NCI-H146 (cell line): ENCODE data around the gene CHD2.

Source experiments
- DNase-seq: peaks from one replicate; lab custom pipeline; 2025; lab: John Stamatoyannopoulos, UW

Gene CHD2

DNA sequence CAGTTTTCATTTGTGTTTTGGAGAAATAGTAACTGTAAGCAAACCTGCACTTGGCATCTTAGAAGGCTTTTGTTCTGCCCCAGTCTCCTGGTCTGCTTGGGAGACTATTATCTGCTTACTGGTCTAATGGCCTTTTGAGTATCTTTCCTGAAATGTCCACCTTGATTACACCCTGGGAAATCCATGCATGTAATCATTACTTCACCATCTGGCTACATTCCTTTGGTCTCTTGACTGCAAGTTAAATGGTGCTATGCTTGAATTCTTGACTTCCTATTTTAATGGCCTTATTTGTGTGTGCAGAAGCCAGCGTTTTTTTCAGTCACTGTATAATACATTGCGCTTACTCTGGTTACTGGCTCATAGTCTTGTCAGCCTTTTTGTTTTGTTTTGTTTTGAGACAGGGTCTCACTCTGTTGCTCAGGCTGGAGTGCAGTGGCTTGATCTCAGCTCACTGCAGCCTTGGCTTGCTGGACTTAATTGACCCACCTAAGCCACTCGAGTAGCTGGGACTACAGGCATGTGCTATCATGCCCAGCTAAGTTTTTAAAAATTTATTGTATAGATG, 30.0 kb downstream of the CHD2 start:
- no peak for DNase-seq

DNA sequence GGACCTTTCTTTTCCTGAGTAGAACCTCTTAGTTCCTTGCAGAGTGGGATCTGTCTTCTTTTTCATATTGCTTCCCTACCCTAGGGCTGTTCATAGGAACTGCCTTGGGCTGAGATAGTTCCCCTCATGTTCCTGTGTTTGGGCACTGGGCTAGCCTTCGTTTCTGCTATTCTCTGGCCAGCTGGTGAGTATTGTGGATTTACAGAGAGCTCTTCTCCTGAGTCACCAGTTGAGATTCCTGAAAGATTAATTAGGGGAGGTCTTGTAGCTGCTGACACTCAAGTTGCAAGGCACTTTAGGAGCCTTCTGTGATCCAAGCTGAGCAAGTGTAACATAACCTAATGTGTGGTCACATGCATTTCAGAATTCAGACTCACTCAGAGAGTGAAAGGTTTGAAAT, 30.7 kb downstream of the CHD2 start:
- no peak for DNase-seq

DNA sequence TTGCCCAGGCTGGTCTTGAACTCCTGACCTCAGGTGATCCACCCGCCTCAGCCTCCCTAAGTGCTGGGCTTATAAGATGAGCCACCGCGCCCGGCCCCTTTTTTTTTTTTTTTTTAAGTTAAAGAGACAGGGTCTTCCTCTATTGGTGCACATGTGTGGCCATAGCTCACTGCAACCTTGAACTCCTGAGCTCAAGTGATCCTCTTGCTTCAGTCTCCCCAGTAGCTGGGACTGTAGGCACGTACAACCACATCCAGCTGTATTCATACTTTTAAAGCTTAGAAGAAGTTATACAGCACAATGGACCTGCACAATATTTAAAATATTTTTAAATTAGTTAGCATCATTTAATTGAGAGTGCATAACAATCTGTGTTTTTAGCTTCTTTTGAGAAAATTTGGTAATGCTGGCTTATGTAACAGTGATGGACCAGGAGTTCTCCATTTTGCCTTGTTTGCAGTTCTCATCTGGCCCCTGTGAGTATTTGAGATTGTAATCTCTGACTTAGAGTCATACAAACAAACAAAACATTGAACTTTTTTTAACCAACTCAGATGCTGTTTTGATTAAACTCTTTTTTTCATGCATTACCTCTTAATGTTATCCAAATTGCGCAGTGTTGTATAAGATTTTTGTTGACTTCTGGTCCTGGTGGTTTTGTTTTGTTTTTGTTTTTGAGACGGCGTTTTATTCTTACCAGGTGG, 33.0 kb downstream of the CHD2 start:
- DNase-seq, result no peak

DNA sequence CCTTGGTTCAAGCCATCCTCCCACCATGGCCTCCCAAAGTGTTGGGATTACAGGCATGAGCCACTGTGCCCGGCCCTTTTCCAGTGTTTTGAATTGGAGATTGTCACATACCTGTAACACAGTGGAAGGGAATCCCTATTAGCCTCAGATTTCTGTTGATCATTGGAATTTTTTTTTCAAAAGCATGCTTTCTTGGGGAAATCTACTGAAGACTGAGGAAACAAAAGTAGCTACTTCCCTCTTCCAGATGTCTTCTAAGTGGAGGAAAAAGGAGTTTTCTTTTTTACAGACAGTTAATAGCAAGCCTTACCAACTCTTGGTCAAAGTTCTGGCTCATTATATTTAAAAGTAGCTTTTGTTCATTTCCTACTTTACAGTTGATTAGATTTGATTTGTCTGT, 33.7 kb downstream of the CHD2 start:
- DNase-seq, result no peak

DNA sequence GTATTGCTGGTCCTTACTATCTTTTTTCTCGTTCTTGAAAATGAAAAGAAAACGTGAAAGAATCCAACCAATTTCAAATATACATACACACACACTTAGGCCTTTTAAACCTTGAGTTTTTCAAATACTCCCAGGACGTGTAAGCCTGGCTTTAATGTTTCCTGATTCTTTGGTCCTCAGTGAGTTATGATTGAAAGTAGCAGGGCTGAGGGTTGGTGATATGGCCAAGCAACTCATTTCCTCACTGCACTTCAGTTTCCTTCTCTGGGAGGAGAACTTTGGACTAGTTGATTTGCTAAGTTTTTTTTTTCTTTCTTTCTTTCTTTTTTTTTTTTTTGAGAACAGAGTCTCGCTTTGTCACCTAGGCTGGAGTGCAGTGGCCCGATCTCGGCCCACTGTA, 34.6 kb downstream of the CHD2 start:
- no peak for DNase-seq

DNA sequence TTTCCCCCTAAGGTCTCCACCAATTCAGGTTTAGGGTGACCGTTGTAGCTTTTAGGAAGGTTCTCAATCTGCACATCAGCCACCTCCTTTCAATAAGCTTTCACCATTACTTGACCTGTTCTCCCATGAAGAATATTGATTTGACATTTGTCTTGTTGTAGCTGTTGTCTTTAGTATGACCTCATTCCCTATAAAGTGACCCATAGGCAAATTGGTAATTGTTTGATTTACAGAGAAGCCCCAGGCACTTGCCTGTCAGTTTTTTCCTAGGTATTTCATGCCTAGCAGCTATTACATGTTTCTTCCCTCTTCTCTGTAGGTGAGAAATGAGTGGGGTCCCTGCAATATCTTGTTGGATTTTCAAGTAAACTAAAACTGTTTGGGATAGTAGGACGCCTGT, 36.0 kb downstream of the CHD2 start:
- DNase-seq, result peak; percentile 45

DNA sequence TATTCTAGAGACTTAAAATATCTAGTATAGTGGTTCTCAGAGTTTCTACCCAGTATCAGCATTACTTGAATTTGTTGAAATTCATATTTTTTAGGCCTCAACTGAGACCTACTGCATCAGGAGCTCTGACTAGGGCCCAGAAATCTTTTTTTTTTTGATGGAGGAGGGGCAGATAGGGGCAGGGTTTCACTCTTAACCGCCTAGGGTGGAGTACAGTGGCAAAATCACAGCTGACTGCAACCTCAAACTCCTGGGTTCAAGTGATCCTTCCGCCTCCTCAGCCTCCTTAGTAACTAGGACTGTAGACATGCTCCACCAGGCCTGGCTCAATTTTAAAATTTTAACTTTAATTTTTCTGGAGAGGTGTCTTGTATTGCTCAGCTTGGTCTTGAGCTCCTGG, 36.6 kb downstream of the CHD2 start:
- DNase-seq, result no peak

DNA sequence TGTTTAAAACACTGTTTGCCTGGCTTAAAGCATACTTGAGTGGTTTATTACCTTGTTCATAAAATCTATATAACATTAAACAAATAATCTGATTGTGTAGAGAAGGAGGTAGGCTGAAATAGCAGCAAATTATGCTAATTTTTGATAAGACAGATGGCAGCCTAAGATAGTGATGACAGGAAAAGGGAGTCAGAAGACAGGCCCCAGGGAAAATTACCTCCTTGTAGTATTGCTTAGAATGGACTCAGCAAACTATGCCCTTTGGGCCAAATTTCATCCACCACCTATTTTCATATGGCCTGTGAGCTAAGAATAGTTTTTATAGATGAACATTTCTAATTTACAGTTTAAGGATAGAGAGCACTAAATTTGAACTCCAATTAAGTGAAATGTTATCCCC, 37.8 kb downstream of the CHD2 start:
- DNase-seq, result no peak

DNA sequence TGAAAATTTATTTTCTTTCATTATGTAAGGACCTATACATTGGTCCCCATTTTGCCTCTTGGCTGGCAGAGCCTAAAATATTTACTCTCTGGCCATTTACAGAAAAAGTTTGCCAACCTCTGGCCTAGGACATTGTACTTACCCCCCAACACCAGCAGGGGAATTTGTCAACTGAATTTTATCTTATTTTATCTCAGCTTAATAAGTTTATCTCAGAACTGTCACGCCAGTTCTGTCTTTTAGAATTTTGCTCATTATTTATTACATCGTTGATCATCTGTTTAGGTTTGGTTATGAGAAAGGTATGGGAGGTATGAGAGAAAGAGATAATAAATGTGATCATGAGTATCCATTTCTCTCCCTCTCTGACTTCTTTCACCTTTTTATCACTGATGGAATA, 38.3 kb downstream of the CHD2 start:
- no peak for DNase-seq

DNA sequence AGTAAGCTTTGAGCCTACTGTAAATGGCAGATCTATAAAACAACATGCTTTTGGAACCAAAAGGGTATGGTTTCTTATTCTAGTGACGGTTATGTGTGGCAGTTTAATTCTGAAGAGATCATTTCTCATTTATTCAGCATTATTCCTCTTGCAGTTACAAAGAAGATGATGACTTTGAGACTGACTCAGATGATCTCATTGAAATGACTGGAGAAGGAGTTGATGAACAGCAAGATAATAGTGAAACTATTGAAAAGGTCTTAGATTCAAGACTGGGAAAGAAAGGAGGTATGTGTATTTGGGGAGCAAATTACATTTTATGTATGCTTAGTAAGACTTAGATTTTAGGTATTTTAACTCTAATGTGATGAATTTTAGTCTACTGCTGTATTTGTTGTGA, 41.5 kb downstream of the CHD2 start:
- DNase-seq, result no peak

DNA sequence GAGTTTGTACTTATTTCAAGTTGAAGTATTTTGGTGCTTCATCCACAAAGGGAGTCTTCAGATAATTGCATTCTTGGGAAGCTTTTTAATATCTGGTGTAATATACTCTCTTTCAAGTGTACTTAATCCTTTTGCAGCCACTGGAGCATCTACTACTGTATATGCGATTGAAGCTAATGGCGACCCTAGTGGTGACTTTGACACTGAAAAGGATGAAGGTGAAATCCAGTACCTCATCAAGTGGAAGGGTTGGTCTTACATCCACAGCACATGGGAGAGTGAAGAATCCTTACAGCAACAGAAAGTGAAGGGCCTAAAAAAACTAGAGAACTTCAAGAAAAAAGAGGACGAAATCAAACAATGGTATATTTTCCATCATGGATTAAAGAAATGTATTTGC, 42.6 kb downstream of the CHD2 start:
- no peak for DNase-seq

DNA sequence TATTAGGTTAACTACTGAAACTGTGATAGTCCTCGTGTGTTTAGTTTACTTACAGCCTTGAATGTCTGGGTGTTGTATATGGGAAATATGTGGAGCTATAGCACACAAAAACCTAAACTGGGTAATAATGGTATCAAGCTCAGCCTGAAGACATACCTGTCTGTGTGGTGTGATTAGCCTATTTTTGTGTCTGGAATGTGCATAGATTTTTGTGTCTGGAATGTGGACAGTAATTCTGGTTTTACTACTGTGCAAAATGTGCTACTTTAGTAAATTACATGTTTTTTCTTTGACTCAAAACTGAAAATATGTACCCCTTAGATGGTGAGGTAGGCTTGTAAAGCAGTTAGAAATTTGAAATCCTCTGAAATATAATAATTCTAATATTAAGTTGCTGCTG, 43.5 kb downstream of the CHD2 start:
- DNase-seq, result no peak

DNA sequence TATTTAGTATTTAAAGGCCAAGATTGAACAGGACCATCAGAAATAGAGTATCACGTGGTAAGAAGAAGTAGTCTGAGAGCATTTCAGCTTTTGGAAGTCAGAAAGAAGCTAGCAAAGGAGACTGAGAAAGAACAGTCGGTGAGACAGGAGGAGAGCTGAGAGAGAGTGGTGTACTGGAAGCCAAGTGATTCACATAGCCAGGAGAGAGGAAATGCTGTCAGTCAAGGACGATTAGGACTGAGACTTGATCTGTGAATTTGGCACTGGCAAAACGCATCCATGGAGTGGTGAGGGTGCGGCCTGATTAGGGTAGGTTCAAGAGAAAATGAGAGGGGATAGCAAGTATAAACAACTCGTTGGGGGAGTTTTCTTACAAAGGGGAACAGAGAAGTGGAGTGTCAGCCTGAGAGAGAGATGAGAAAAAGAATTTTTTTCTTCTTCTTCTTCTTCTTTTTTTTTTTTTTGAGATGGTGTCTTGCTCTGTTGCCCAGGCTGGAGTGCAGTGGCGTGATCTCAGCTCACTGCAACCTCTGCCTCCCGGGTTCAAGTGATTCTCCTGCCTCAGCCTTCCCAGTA, 44.9 kb downstream of the CHD2 start:
- DNase-seq, result no peak

DNA sequence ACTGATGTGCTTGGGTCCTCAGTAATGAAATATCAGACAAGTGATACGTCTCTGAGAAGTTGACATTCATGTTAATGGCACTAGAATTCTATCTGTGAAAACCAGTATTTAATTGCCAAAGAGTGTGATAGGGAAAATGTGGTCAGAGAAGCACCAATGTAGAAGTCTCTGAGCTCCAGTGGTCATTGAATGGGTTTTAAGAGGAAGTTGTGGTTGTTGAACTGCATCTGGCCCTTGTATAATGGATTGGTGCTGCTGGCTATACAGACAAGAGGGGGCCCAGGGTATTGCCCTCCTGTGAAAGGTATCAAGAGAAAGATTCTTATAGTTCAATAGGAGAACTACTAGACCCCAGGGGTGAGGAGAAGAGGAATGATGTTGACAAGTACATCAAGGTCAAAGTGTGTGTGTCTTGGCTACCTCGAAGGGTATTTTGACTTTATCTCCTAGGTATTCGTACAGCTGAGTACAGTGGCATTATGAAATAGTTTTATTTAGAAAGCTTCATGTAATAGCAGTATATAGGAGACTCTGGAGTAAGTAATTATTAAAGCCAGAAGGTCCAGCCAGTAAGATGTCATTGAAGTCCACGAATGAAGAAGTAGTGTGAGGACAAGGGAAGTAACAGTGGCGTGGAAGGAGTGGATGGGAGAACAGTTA, 47.1 kb downstream of the CHD2 start:
- no peak for DNase-seq

DNA sequence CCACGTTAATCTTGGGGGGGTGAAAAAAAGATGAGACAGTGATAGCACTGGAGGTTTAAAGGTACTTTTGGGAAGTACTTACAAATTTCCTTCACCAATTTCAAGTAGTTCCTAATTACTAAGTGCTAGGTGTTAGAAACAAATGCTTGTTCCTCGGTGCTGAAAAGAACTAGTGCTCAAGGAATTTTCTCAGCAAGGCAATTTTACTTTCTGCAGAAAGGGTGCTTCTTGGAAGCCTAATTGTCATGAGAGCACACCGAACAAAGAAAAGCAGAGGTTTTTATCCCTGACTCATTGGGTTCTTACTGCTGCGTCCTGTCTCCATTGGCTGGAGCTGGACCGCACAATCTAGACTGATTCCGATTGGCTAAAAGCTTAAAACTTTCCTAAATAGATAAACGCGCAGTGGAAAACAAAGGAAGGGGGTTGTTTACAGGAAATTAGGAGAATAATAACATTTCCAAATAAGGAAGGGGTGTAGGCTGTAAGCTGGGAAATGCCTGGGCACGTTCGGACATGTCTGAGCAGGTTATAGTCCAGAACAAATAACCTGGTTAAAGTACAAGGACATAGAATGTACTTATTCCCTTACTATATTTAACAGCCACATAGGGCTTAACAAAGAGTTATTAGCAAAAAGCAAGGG, 49.6 kb downstream of the CHD2 start:
- peak; percentile 3 for DNase-seq

DNA sequence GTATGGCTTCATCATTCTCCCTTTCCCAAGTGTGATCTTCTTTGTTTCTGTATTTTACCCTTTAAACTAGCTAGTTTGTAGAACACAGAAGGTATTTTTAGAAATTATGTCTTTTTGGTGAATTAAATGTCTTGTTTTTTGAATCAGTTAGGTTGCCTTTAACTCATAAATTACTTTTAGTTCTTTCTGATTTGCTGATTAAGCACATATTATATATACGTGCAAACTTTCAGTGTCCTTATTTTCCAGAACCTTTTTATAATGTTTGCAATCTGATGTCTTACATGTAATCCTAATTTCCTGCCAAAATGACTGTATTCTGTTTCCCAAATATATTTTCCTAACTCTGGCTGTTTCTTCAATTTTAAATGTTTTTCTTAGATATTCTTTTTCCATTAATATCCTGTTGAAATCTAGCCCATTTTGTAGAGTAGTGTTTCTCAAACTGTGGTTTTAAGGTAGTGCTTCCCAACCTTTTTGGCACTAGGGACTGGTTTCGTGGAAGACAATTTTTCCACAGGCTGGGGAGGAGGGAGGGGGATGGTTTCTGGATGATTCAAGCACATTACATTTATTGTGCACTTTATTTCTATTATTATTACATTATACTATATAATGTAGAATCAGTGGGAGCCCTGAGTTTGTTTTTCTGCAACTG, 51.8 kb downstream of the CHD2 start:
- no peak for DNase-seq

DNA sequence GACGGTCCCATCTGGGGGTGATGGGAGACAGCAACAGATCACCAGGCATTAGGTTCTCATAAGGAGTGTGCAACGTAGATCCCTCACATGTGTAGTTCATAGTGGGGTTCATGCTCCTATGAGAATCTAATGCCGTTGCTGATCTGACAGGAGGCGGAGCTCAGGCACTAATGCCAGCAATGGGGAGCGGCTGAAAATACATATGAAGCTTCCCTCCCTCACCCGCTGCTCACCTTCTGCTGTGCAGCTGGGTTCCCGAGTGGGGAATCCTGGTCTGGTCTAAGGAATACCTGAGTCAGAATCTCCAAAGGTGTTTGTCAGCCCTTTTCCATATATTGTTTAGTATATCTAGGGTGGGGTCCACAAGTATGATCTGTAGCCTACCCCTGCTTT, 52.3 kb downstream of the CHD2 start:
- DNase-seq, result no peak

DNA sequence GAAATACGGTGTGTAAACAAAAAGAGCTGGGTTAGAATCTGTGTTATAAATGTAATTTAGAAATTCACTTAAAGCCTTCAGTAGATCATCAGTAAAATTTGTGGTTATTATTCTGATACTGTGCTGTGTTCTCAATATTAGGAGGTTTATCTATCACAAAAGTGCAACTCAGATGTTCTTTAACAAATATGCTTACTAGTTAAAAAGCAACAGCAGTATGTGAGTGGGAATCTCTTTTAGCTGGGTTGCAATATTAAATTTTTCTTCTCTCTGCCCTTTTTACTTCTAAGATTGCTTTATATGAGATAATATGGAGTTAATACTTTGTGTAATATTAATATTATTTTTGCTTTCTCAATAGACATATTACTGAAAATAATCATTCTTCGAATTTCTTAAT, 53.4 kb downstream of the CHD2 start:
- no peak for DNase-seq

DNA sequence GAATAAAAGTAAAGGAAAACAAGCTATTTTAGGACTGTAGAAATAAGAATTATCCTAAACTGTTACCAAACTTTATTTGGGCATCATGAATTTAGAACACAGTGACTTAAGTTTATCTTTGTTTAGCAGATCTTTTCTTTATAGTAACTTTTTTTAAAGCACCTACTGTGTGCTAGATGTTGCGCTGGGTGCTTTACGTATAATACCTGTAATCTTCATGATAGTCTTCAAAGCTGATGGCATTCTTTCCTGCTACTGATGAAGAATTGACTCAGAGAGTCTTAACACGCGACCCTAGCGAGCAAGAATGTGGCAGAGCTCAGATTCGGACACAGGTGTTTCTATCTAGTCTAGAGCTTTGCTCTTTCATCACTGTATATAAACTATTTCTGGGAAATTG, 53.9 kb downstream of the CHD2 start:
- DNase-seq, result no peak

DNA sequence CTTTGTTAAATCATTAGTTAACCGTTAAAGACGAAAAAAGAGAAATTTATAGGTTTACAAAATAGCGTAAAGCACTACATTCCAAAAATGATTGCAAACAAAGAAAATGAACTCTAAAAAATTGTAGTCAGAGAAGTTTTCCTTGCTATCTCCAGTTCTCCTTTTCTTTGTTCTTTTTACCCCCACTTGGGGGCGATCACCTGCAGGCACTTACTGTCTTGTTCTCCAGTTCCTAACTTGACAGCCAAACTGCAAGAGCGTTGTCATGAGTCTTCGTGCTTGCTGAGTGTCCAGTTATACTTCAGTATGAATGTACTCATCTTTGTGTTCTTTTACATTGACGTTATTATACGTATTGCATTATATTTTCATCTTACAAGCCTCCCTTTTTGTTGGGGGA, 54.5 kb downstream of the CHD2 start:
- DNase-seq, result peak; percentile 27

DNA sequence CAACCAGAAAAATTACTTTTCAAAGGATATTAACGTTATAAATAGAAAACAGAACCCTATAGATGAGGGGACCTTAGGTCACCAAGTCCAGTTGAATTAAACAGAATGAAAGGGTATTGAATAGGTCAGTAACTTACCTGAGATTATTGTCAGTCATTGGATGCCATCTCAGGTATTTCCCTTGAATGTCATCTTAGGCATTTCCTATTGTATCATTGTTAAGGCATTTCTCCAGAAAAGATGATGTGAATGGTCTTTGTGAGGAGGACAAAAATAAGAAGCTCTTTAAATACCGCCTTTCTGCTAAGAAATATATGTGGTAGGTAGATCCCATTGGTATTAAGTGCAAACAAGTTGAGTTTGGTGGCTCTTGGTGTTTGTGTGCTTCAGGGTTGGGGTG, 55.6 kb downstream of the CHD2 start:
- DNase-seq, result no peak

DNA sequence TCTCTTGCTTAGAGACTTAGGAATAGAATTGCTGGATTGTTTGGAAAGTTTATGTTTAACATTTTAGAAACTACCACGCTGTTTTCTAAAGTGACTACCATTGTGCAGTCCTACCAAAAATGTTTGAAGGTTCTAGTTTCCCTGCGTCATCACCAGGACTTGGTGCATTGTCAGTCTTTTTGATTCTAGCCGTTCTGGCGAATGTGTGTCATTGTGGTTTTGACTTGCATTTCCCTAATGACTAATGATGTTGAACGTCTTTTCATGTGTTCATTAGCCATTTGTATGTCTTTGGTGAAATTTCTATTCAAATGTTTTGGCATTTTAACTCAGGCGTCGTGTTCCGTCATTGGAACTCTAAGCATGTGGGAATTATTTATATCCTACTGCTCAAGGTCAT, 58.0 kb downstream of the CHD2 start:
- DNase-seq, result no peak
